ENCODE measurements around the gene LGI2. TPM values are rescaled to one million over a fixed set of nuclear protein-coding genes. Genes with fewer than 3 reads are reported as not detected.

The LGI2 gene
- total and polyA plus RNA-seq, 9 of the 15 experiments (the other 6 are each of a cell fraction or from before 2014, with no cell fraction given): 0.03 to 0.07 TPM; not detected in 7

DNA sequence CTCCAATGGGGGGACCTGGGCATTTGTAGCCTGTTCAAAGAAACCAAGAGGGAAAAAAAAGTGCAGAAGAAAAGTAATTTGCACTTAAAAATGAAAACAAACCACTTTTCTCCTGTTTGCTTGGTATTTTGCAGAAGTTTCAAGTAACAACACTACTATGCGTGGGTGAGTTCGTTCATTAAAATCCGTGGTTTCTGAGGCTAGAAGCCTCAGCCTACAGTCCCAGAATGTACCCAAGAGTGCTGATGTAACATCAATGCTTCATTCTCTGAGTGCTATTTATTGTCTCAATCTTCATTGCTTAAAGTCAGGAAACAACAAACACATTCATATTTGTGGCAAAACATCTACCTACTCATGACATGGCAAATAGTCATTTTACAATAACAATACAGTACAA lies 29.2 kb downstream of the LGI2 start:
- H4K20me1 ChIP-seq (replicated peaks; ENCODE audit: control insufficient read depth, insufficient read depth, low read length): no peaks in the 10 kb centered on the region
- no peaks in the 10 kb centered on the region for H3K79me2 ChIP-seq (ENCODE audit: control insufficient read depth, insufficient read depth, low read length)
- peaks cover 19 to 23% of the 10 kb centered on the region in 2 experiments for H3K27me3 ChIP-seq (ENCODE audit: control insufficient read depth in 2 of 2, insufficient read depth in 2 of 2, low read length in 2 of 2)
- H3K4me3 ChIP-seq: no peak overlapping the region
- CTCF ChIA-PET (ENCODE audit: low intra/inter-chr PET ratio): no interaction called here
- no peaks in the 10 kb centered on the region for H3K4me1 ChIP-seq (replicated peaks in 1 of 2; ENCODE audit: control insufficient read depth in 2 of 2, insufficient read depth in 2 of 2, low read length in 2 of 2)
- DNase-seq (ENCODE audit: extremely low read depth in 1 of 4, low spot score in 3 of 4) (no peak), ATAC-seq (no peak), FAIRE-seq (no peak)
- no peak overlapping the region for H3K9ac ChIP-seq (ENCODE audit: insufficient read depth in 1 of 2, low read depth in 2 of 2, low read length in 2 of 2)
- no peaks in the 10 kb centered on the region for H3K9me3 ChIP-seq (replicated peaks; ENCODE audit: control insufficient read depth, insufficient read depth, low read depth, low read length)
- in situ Hi-C loops (cut with MboI): no loop called here
- no peak overlapping the region for H3K27ac ChIP-seq (ENCODE audit: extremely low read depth, low read depth, low read length)
- no peak for TF ChIP-seq ZNF212 (CRISPR knock-in tag; IDR thresholded peaks at IDR 0.05)
- TF ChIP-seq TRIM24 (IDR thresholded peaks at IDR 0.05): no peak
- no peak for TF ChIP-seq SMC3 (conservative IDR thresholded peaks at IDR 0.05; ENCODE audit: insufficient read depth, low read depth, low read length)
- TF ChIP-seq CHCHD3 (CRISPR knock-in tag; IDR thresholded peaks at IDR 0.05): no peak
- TF ChIP-seq KDM2B (CRISPR knock-in tag; IDR thresholded peaks at IDR 0.05): no peak
- TF ChIP-seq FIP1L1 (IDR thresholded peaks at IDR 0.05; ENCODE audit: low read depth, low read length, poor library complexity, severe bottlenecking): no peak
- no peak for TF ChIP-seq HNRNPH1 (optimal IDR thresholded peaks at IDR 0.05; ENCODE audit: low read depth, low read length)
- no peak for TF ChIP-seq MECOM (CRISPR knock-in tag; IDR thresholded peaks at IDR 0.05)
- no peak for TF ChIP-seq CEBPB (tag; IDR thresholded peaks at IDR 0.05)
- TF ChIP-seq TBL1XR1 (IDR thresholded peaks at IDR 0.05; ENCODE audit: low read length in 2 of 2): no peak
- H3K4me2 ChIP-seq (ENCODE audit: insufficient read depth, low read length): no peak overlapping the region
- POLR2A ChIA-PET: no interaction called here
- no TSS peak for BruUV-seq (replicated peaks)
- intact Hi-C loops (cut with micrococcal nuclease): no loop called here
- WGBS (ENCODE audit: insufficient coverage, low coverage, missing lambda C conversion rate): 0% methylated on average over 3 of the region's 3 CpGs
- H3K9me1 ChIP-seq (ENCODE audit: control insufficient read depth, insufficient read depth, low read length): no peaks in the 10 kb centered on the region
- no peaks in the 10 kb centered on the region for H3K36me3 ChIP-seq (ENCODE audit: control insufficient read depth, insufficient read depth, low read length)
- no peak overlapping the region for H2AFZ ChIP-seq (ENCODE audit: low read depth, low read length)
